NCI-H345 (cell line): ENCODE results near the gene ATP2A3.
A peak's percentile ranks its signal among the peaks of the same experiment; 100 is the strongest.
"Not testable (repeated sequence)": the region's sequence is repeated elsewhere in the genome, so short reads cannot be mapped to it uniquely, and the experiment has no call there.

ENCODE experiments used
- DNase-seq: peaks from one replicate; lab custom pipeline; 2025; lab: John Stamatoyannopoulos, UW

The ATP2A3 gene

GRCh38 chr17:3954976-3955672, 9.1 kb downstream of the ATP2A3 start:
- no peak for DNase-seq

GRCh38 chr17:3954086-3954485, 10.2 kb downstream of the ATP2A3 start:
- DNase-seq: no peak

- DNase-seq: no peak
Observed at GRCh38 chr17:3953542-3953941, 10.7 kb downstream of the ATP2A3 start.

GRCh38 chr17:3952186-3952585, 12.1 kb downstream of the ATP2A3 start:
- no peak for DNase-seq

- DNase-seq: no peak
Observed at GRCh38 chr17:3951420-3951819, 12.8 kb downstream of the ATP2A3 start.

GRCh38 chr17:3951003-3951402, 13.2 kb downstream of the ATP2A3 start:
- DNase-seq: no peak

- no peak for DNase-seq
Observed at GRCh38 chr17:3950584-3950983, 13.7 kb downstream of the ATP2A3 start.

GRCh38 chr17:3949418-3949817, 14.8 kb downstream of the ATP2A3 start:
- no peak for DNase-seq

GRCh38 chr17:3948551-3948950, 15.7 kb downstream of the ATP2A3 start:
- DNase-seq: not testable (repeated sequence)

- DNase-seq: no peak
Observed at GRCh38 chr17:3947318-3947810, 16.9 kb downstream of the ATP2A3 start.

GRCh38 chr17:3946711-3947235, 17.5 kb downstream of the ATP2A3 start:
- no peak for DNase-seq

GRCh38 chr17:3944485-3945388, 19.5 kb downstream of the ATP2A3 start:
- DNase-seq: no peak

- DNase-seq: no peak
Observed at GRCh38 chr17:3943240-3943891, 20.9 kb downstream of the ATP2A3 start.

GRCh38 chr17:3940965-3941698, 23.1 kb downstream of the ATP2A3 start:
- DNase-seq: no peak

- no peak for DNase-seq
Observed at GRCh38 chr17:3937359-3937758, 26.9 kb downstream of the ATP2A3 start.

GRCh38 chr17:3935825-3936355, 28.3 kb downstream of the ATP2A3 start:
- DNase-seq: no peak

GRCh38 chr17:3935140-3935542, 29.1 kb downstream of the ATP2A3 start:
- DNase-seq: peak; percentile 13

- DNase-seq: no peak
Observed at GRCh38 chr17:3929764-3930163, 34.5 kb downstream of the ATP2A3 start.

GRCh38 chr17:3929181-3929580, 35.1 kb downstream of the ATP2A3 start:
- DNase-seq: no peak

- no peak for DNase-seq
Observed at GRCh38 chr17:3928406-3928805, 35.8 kb downstream of the ATP2A3 start.

- no peak for DNase-seq
Observed at GRCh38 chr17:3927628-3928340, 36.5 kb downstream of the ATP2A3 start.
